Endothelial cell of umbilical vein (primary cell): ENCODE measurements around the gene RIPOR3. TPM values are rescaled to one million over a fixed set of nuclear protein-coding genes. Genes with fewer than 3 reads are reported as not detected.
A peak's percentile ranks its signal among the peaks of the same experiment; 100 is the strongest.

ENCODE experiments used
- BruUV-seq: library from RNA; stranded (reverse); fragments of 400-500 nt; replicated peaks from 2 replicates; lab custom pipeline; 2021; lab: Mats Ljungman, UMichigan
- CTCF ChIA-PET: fragments of 300-600, 350-600 bp; sonication (Branson Sonifier 250); formaldehyde crosslinking; loops from one replicate; lab custom pipeline; 2021; ENCODE audit warnings: antibody characterized with exemption, inconsistent platforms; lab: Charles Lee
- POLR2A ChIA-PET: fragments of 300-600, 350-600 bp; sonication (Branson Sonifier 250); formaldehyde crosslinking; loops from one replicate; lab custom pipeline; 2021; ENCODE audit warnings: antibody characterized with exemption, inconsistent platforms; lab: Charles Lee
- DNase-seq: peaks from one replicate; pipeline ENCODE4 v3.0.0-alpha.2; 2011; ENCODE audit warnings: low read depth, low spot score
- FAIRE-seq: peaks from 2 replicates; lab custom pipeline; 2011; peaks lifted over from hg19 to GRCh38; lab: Jason Lieb, UNC
- H2AFZ ChIP-seq: 2 replicates; pipeline ENCODE4 v1.6.0; 2012; ENCODE audit warnings: low read depth, low read length, control low read depth, inconsistent platforms
- H3K27ac ChIP-seq: 2 replicates; pipeline ENCODE4 v1.5.1; 2011; ENCODE audit warnings: low read depth, mild to moderate bottlenecking, control low read depth, low read length, moderate library complexity; ENCODE audit not compliant: insufficient read depth
- H3K27me3 ChIP-seq, 2 experiments: 2 replicates each; pipeline versions ENCODE4 v1.6.0 to v1.6.1; 2011; ENCODE audit warnings: low read length in 2 of 2, mixed read lengths in 1 of 2; ENCODE audit not compliant: control insufficient read depth in 2 of 2, insufficient read depth in 2 of 2
- H3K36me3 ChIP-seq, 2 experiments: 2 replicates in 1 of 2; 3 replicates in 1 of 2; pipeline ENCODE4 v1.5.1; 2011; ENCODE audit warnings: low read length in 2 of 2, mild to moderate bottlenecking in 1 of 2, moderate library complexity in 1 of 2; ENCODE audit not compliant: control insufficient read depth in 2 of 2, insufficient read depth in 2 of 2; ENCODE audit errors: extremely low read depth in 1 of 2
- H3K4me1 ChIP-seq: 3 replicates; pipeline ENCODE4 v1.5.1; 2011; ENCODE audit warnings: mild to moderate bottlenecking, low read length; ENCODE audit not compliant: control insufficient read depth, insufficient read depth; ENCODE audit errors: extremely low read depth
- H3K4me2 ChIP-seq: 2 replicates; pipeline ENCODE4 v1.6.1; 2011; ENCODE audit warnings: low read length, control low read depth, mixed read lengths; ENCODE audit not compliant: insufficient read depth
- H3K4me3 ChIP-seq, 3 experiments: fragments of 200-600 bp in 1 of 3; sonication (generic), shearing (Covaris generic) in 1 of 3; replicated peaks in 1 of 3; 2 replicates each; pipeline ENCODE4 v1.5.1; 2011 to 2016; ENCODE audit warnings: control low read depth in 3 of 3, low read length in 3 of 3, mild to moderate bottlenecking in 2 of 3, inconsistent platforms in 1 of 3, low read depth in 1 of 3, moderate library complexity in 1 of 3; ENCODE audit not compliant: insufficient read depth in 1 of 3
- H3K79me2 ChIP-seq: 2 replicates; pipeline ENCODE4 v1.6.0; 2012; ENCODE audit warnings: low read length, inconsistent platforms; ENCODE audit not compliant: control insufficient read depth, insufficient read depth
- H3K9ac ChIP-seq: replicated peaks from 2 replicates; pipeline ENCODE3; 2011; ENCODE audit warnings: low read length, control low read depth; ENCODE audit not compliant: insufficient read depth; ENCODE audit errors: extremely low read depth
- H3K9me1 ChIP-seq: replicated peaks from 3 replicates; pipeline ENCODE4 v1.6.0; 2011; ENCODE audit warnings: mild to moderate bottlenecking, low read length; ENCODE audit not compliant: control insufficient read depth, insufficient read depth; ENCODE audit errors: extremely low read depth
- H3K9me3 ChIP-seq: replicated peaks from 2 replicates; pipeline ENCODE4 v1.5.1; 2012; ENCODE audit warnings: low read length, inconsistent platforms; ENCODE audit not compliant: control insufficient read depth, insufficient read depth
- H4K20me1 ChIP-seq: replicated peaks from 2 replicates; pipeline ENCODE3; 2011; ENCODE audit warnings: mild to moderate bottlenecking, low read length; ENCODE audit not compliant: control insufficient read depth, insufficient read depth; ENCODE audit errors: extremely low read depth
- EZH2 ChIP-seq: IDR thresholded peaks from 2 replicates; pipeline ENCODE4 v1.6.1; 2012; ENCODE audit warnings: borderline replicate concordance, low read depth, mild to moderate bottlenecking, moderate library complexity, low read length, inconsistent platforms; ENCODE audit not compliant: severe bottlenecking
- FOS ChIP-seq: IDR thresholded peaks from 2 replicates; pipeline ENCODE4 v1.6.1; 2011; ENCODE audit warnings: mild to moderate bottlenecking, low read length, moderate library complexity, borderline replicate concordance; ENCODE audit not compliant: insufficient read depth
- GATA2 ChIP-seq: IDR thresholded peaks from 2 replicates; pipeline ENCODE4 v1.7.0; 2011; ENCODE audit warnings: low read depth, mild to moderate bottlenecking, moderate library complexity, mixed read lengths, low read length; ENCODE audit not compliant: insufficient read length, insufficient read depth
- JUN ChIP-seq: IDR thresholded peaks from 2 replicates; pipeline ENCODE4 v1.6.1; 2011; ENCODE audit warnings: borderline replicate concordance, low read depth; ENCODE audit not compliant: insufficient read length, insufficient read depth
- MAX ChIP-seq: IDR thresholded peaks from 2 replicates; pipeline ENCODE4 v1.6.1; 2011; ENCODE audit not compliant: insufficient read depth, insufficient read length
- MYC ChIP-seq: IDR thresholded peaks from one replicate; pipeline ENCODE4 v1.6.1; 2011; ENCODE audit warnings: mild to moderate bottlenecking, low read depth, low read length
- POLR2A ChIP-seq: IDR thresholded peaks from 2 replicates; pipeline ENCODE4 v1.6.1; 2012; ENCODE audit warnings: low read depth, mild to moderate bottlenecking, control low read depth, low read length
- POLR2AphosphoS5 ChIP-seq: IDR thresholded peaks from 2 replicates; pipeline ENCODE4 v1.6.1; 2012; ENCODE audit warnings: low read depth, mild to moderate bottlenecking, control low read depth, low read length, moderate library complexity; ENCODE audit not compliant: insufficient read depth
- dilution Hi-C: fragments of 300-500 bp; cut with MboI; formaldehyde crosslinking; loops from one replicate; pipeline ENCODE4 v1.15.0; 2019; ENCODE audit warnings: low sequenced_read_pairs; ENCODE audit not compliant: extremely low pct_ligation_motif_present
- intact Hi-C: fragments of 100-400 bp; cut with micrococcal nuclease; formaldehyde crosslinking; loops from one replicate; pipeline ENCODE4 v1.10.0; 2022
- polyA plus RNA-seq, 4 experiments: library from polyadenylated mRNA; depleted of rRNA in 3 of 4; stranded (reverse) in 3 of 4; unstranded in 1 of 4; fragments of >200 nt; gene quantifications; 2 replicates each; pipeline versions ENCODE4 v1.2.1 to v1.2.3, GENCODE V29; 2011 to 2012; ENCODE audit warnings: missing spikeins in 1 of 4
- total RNA-seq: library from RNA; stranded (reverse); gene quantifications from 2 replicates; pipeline ENCODE4 v1.2.3, GENCODE V29; 2021
- TF ChIP-seq, protein P1 (sequence below), 2 donors: IDR thresholded peaks; 1 replicate in 1 of 2; 2 replicates in 1 of 2; pipeline ENCODE4 v1.5.1; 2011; ENCODE audit warnings: low read length in 2 of 2, mild to moderate bottlenecking in 2 of 2, moderate library complexity in 2 of 2, control low read depth in 1 of 2, inconsistent platforms in 1 of 2, low read depth in 1 of 2; ENCODE audit not compliant: insufficient read depth in 1 of 2; ENCODE audit errors: extremely low read depth in 1 of 2

Gene RIPOR3
- total and polyA plus RNA-seq, 2 donors (not counting 3 experiments of a cell fraction or from before 2014, with no cell fraction given): not detected

GRCh38 chr20:50560867-50561266 lies 130.5 kb downstream of the RIPOR3 start:
- POLR2A ChIA-PET: interaction anchor here (0.6 to 1.6 kb wide), 4 partner anchors 17 to 51 kb away, joined by 3 to 16 read pairs (median 5); partner anchors contain the start of gene PTPN1
- intact Hi-C loops: loop anchor here (1.0 kb wide), 3 partner anchors 20 to 51 kb away; partner anchors contain the start of gene PTPN1

More at GRCh38 chr20:50560867-50561266, 130.5 kb downstream of the RIPOR3 start:
- TF ChIP-seq JUN: no peak
- no peak for TF ChIP-seq POLR2A
- TF ChIP-seq GATA2: no peak
- TF ChIP-seq POLR2AphosphoS5: no peak
- TF ChIP-seq FOS: no peak
- no peak for TF ChIP-seq EZH2
- TF ChIP-seq, protein P1, sequence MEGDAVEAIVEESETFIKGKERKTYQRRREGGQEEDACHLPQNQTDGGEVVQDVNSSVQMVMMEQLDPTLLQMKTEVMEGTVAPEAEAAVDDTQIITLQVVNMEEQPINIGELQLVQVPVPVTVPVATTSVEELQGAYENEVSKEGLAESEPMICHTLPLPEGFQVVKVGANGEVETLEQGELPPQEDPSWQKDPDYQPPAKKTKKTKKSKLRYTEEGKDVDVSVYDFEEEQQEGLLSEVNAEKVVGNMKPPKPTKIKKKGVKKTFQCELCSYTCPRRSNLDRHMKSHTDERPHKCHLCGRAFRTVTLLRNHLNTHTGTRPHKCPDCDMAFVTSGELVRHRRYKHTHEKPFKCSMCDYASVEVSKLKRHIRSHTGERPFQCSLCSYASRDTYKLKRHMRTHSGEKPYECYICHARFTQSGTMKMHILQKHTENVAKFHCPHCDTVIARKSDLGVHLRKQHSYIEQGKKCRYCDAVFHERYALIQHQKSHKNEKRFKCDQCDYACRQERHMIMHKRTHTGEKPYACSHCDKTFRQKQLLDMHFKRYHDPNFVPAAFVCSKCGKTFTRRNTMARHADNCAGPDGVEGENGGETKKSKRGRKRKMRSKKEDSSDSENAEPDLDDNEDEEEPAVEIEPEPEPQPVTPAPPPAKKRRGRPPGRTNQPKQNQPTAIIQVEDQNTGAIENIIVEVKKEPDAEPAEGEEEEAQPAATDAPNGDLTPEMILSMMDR (IDR thresholded peaks at IDR 0.05; ENCODE audit: extremely low read depth in 1 of 2, insufficient read depth in 1 of 2, low read depth in 1 of 2, low read length in 2 of 2): no peak
- no peak for TF ChIP-seq MYC
- TF ChIP-seq MAX: no peak
- Histone ChIP-seq H3K9me3 (no peaks in the 10 kb centered on the region), H3K79me2 (peaks cover 64% of the 10 kb centered on the region), H4K20me1 (no peaks in the 10 kb centered on the region), H3K27me3 (no peaks in the 10 kb centered on the region), H3K4me3 (peak overlapping the region in 1 of 3 experiments; percentile 3), H3K27ac (peak overlapping the region; percentile 84), H2AFZ (no peak overlapping the region), H3K9me1 (no peaks in the 10 kb centered on the region), H3K4me1 (peaks cover 47% of the 10 kb centered on the region), H3K36me3 (peaks cover 7 to 12% of the 10 kb centered on the region in 2 experiments), H3K9ac (peak overlapping the region; percentile 69), H3K4me2 (peak overlapping the region; percentile 50)
- FAIRE-seq (no peak), DNase-seq (no peak)
- CTCF ChIA-PET: interaction anchor here (0.7 to 11.7 kb wide), 10 partner anchors 7 to 99 kb away, joined by 3 to 99 read pairs (median 7); no protein-coding TSS in a partner anchor
- no TSS peak for BruUV-seq
- dilution Hi-C loops: no loop called here
